ENCODE measurements around the gene TBKBP1.
"Not testable (repeated sequence)": the region's sequence is repeated elsewhere in the genome, so short reads cannot be mapped to it uniquely, and the experiment has no call there.

The TBKBP1 gene

GRCh38 chr17:47682138-47682537 lies 11.8 kb upstream of the TBKBP1 start:
- TF ChIP-seq CTCF (IDR thresholded peaks at IDR 0.05; ENCODE audit: borderline replicate concordance, insufficient read depth, low read depth, low read length), result no peak
- H3K4me3 ChIP-seq (ENCODE audit: low read depth, low read length), result no peak overlapping the region

- H3K4me3 ChIP-seq (ENCODE audit: low read depth, low read length), result not testable (repeated sequence)
Measured at GRCh38 chr17:47682727-47683126, 11.2 kb upstream of the TBKBP1 start.

DNA sequence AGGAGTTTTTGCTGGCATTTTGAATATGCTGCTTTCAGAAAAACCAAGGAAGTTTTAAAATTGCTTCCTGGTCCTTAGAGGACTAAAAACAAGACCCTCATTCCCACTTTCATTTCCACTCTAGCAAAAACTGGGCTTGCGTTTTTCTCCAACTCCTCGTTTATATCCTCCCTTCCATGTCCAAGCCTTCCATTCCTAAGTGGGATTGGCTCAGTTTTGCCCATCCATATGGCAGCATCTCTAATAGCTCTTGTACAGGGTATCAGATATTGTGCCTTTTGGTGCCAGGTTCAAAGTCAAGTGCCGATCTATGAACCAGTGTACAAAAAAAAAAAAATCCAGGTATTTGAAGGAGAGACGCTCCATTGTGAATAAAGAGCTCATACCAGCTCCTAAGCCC lies 9.9 kb upstream of the TBKBP1 start:
- H3K4me3 ChIP-seq (ENCODE audit: low read depth, low read length), result no peak overlapping the region
- TF ChIP-seq CTCF (IDR thresholded peaks at IDR 0.05; ENCODE audit: borderline replicate concordance, insufficient read depth, low read depth, low read length), result no peak

DNA sequence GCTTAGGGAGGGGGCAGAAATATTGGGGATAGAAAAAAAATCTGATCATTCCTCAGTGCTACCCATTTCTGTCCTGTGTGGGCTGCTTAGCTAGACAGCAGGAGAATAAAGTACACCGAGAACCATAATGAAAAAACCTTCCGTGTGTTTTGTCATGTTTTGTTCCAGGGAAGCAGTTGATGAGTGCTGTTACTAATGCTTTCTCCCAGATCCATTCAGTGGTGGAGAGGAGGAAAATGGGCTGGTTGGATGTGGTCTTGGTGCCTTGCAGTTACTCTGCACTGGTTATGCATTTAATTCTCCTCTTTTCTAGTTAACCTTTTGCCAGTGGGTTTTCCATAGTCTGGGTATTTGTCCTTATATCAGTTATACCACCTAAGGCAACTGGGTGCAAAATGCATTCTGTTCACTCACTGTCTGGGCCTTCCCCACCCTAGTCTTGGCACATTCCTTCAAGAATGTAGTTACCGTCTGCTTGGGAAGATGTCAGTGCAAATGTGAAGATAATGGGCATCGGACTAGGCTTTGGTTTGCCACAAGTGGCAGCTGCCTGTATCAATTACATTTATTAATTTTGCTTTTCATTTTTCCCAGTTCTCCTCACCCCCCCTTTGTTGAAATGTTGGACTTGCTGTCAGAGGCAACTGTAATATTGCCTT lies 9.3 kb upstream of the TBKBP1 start:
- TF ChIP-seq CTCF (IDR thresholded peaks at IDR 0.05; ENCODE audit: borderline replicate concordance, insufficient read depth, low read depth, low read length), result no peak
- no peak overlapping the region for H3K4me3 ChIP-seq (ENCODE audit: low read depth, low read length)

- no peak for TF ChIP-seq CTCF (IDR thresholded peaks at IDR 0.05; ENCODE audit: borderline replicate concordance, insufficient read depth, low read depth, low read length)
Measured at GRCh38 chr17:47685556-47686275, 8.2 kb upstream of the TBKBP1 start.

GRCh38 chr17:47686276-47686635 lies 7.7 kb upstream of the TBKBP1 start:
- no peak overlapping the region for H3K4me3 ChIP-seq (ENCODE audit: low read depth, low read length)
- no peak for TF ChIP-seq CTCF (IDR thresholded peaks at IDR 0.05; ENCODE audit: borderline replicate concordance, insufficient read depth, low read depth, low read length)

More at GRCh38 chr17:47685556-47686275, 8.2 kb upstream of the TBKBP1 start:
- H3K4me3 ChIP-seq (ENCODE audit: low read depth, low read length), result no peak overlapping the region

- no peak overlapping the region for H3K4me3 ChIP-seq (ENCODE audit: low read depth, low read length)
- TF ChIP-seq CTCF (IDR thresholded peaks at IDR 0.05; ENCODE audit: borderline replicate concordance, insufficient read depth, low read depth, low read length), result no peak
Measured at GRCh38 chr17:47686664-47687327, 7.2 kb upstream of the TBKBP1 start.
